Fibroblast of mammary gland (primary cell): ENCODE data around the gene PECR.

Experiments
- DNase-seq: peaks from one replicate; pipeline ENCODE4 v3.0.0-alpha.2; 2010; ENCODE audit warnings: low read depth
- H3K4me3 ChIP-seq: 2 replicates; pipeline ENCODE4 v1.5.1; 2011; ENCODE audit warnings: low read depth, mild to moderate bottlenecking, low read length, moderate library complexity; ENCODE audit not compliant: control insufficient read depth
- CTCF ChIP-seq: conservative IDR thresholded peaks from 2 replicates; pipeline ENCODE4 v1.5.1; 2011; ENCODE audit warnings: low read depth, low read length, inconsistent platforms; ENCODE audit not compliant: control insufficient read depth, insufficient read depth

PECR gene

GRCh38 chr2:216107320-216107719, 25.7 kb upstream of the PECR start:
- no peak for DNase-seq
- no peak for TF ChIP-seq CTCF
- no peak overlapping the region for H3K4me3 ChIP-seq

- no peak for TF ChIP-seq CTCF
- no peak overlapping the region for H3K4me3 ChIP-seq
- DNase-seq: no peak
These were observed 23.1 kb upstream of the PECR start for GRCh38 chr2:216104691-216105090.

- TF ChIP-seq CTCF: no peak
- no peak overlapping the region for H3K4me3 ChIP-seq
- DNase-seq: no peak
These were observed 21.6 kb upstream of the PECR start for GRCh38 chr2:216103213-216103612.

GRCh38 chr2:216101109-216101508, 19.5 kb upstream of the PECR start:
- no peak for DNase-seq
- no peak for TF ChIP-seq CTCF

GRCh38 chr2:216098421-216099334, 17.1 kb upstream of the PECR start:
- no peak for DNase-seq
- no peak overlapping the region for H3K4me3 ChIP-seq
- TF ChIP-seq CTCF: no peak

More at GRCh38 chr2:216101109-216101508, 19.5 kb upstream of the PECR start:
- H3K4me3 ChIP-seq: no peak overlapping the region

GRCh38 chr2:216094701-216095100, 13.1 kb upstream of the PECR start:
- no peak for DNase-seq
- no peak overlapping the region for H3K4me3 ChIP-seq

More at GRCh38 chr2:216094701-216095100, 13.1 kb upstream of the PECR start:
- TF ChIP-seq CTCF: no peak
